GM19324 (cell line): ENCODE data around the gene CT47A1.
A peak's percentile ranks its signal among the peaks of the same experiment; 100 is the strongest.
"Not testable (repeated sequence)": the region's sequence is repeated elsewhere in the genome, so short reads cannot be mapped to it uniquely, and the experiment has no call there.

Source experiments
- ATAC-seq: cut with Tn5 transposase; IDR thresholded peaks from one replicate; pipeline ENCODE4 v1.9.1; 2021; ENCODE audit warnings: mild to moderate bottlenecking, moderate library complexity; ENCODE audit not compliant: unreplicated experiment, low FRiP score

CT47A1 gene

DNA sequence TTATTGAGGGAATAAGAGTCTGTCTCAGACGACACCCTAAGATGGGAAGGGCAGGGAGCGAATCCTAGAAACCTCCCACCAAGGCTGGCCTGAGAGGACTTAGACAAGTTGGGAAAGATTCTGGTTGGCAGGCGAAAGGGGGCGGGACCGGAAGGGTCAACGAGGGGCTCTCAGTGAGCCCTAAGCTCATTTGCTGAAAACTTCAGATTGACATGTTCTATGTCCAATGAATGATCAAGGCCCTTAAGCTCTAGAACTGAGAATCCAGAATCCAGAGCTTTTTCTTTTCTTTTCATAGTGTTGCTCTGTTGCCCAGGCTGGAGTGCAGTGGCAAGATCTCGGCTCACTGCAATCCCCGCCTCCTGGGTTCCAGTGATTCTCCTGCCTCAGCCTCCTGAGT, at the start of gene CT47A1:
TSS of gene CT47A1 (minus strand) at position 101 of the 400 bp plus-strand sequence. CDS start 231 bp downstream, outside the sequence.
- not testable (repeated sequence) for ATAC-seq

- ATAC-seq, result no peak
These were observed 47.0 kb upstream of the CT47A1 start for GRCh38 chrX:121032531-121032930.

DNA sequence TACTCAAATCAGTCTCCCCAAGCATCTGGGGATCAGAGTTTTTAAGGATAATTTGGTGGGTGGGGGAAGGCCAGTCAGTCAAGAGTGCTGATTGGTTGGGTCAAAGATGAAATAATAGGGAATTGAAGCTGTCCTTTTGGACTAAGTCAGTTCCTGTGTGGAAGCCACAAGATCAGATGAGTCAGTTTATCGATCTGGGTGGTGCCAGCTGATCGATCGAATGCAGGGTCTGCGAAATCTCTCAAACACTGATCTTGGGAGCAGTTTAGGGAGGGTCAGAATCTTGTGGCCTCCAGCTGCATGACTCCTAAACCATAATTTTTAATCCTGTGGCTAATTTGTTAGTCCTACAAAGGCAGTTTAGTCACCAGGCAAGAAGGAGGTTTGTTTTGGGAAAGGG, 44.5 kb upstream of the CT47A1 start:
- no peak for ATAC-seq

DNA sequence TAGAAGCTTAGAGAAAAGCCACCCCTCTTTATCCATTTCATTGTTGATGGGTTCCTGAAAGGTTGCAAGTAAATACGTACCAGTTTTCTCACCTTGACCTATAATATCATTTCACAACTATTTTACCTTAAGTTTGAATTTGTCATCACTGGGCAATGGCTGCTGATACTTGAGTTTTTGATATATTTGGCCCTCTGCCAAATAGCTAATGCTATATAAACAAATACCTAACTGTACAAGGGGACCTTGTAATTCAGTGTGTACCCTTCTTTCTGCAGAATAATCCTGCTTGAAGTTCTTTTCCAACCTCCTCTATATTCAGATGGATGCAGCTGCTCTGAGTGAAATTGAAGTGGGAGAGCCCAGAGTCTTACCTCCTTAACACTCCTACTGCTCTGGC, 42.9 kb upstream of the CT47A1 start:
- ATAC-seq, result no peak

- ATAC-seq, result no peak
These were observed 29.3 kb upstream of the CT47A1 start for GRCh38 chrX:121014826-121015225.

- no peak for ATAC-seq
These were observed 28.4 kb upstream of the CT47A1 start for GRCh38 chrX:121013897-121014455.

GRCh38 chrX:121011254-121011653, 25.7 kb upstream of the CT47A1 start:
- no peak for ATAC-seq

GRCh38 chrX:121010218-121010617, 24.7 kb upstream of the CT47A1 start:
- ATAC-seq, result no peak

GRCh38 chrX:121009764-121010163, 24.2 kb upstream of the CT47A1 start:
- ATAC-seq, result no peak

GRCh38 chrX:121008920-121009319, 23.4 kb upstream of the CT47A1 start:
- no peak for ATAC-seq

GRCh38 chrX:121000589-121000988, 15.0 kb upstream of the CT47A1 start:
- no peak for ATAC-seq

DNA sequence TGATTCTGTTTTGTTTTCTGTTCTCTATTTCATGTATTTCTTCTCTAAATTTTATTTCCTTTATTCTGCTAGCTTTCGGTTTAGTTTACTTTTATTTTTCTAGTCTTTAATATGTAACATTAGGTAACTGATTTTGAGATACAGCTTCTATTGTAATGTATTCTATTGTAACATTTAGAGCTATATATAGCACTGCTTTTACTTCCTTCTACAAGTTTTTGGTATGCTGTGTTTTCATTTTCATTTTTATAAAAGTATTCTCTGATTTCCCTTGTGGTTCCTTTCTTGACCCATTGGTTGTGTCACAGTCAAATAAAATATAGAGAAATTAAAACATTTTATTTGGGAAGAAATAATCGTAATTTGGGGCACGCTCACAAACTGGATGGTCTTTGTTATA, 13.9 kb upstream of the CT47A1 start:
- peak; percentile 56 for ATAC-seq

- not testable (repeated sequence) for ATAC-seq
These were observed 29.1 kb downstream of the CT47A1 start, which contains the start of gene CT47A7 for GRCh38 chrX:120956500-120956899. Gene CT47A7, minus strand, starts transcription at chrX:120956600. Its CDS starts 255 bp downstream, at chrX:120956345.
